Skin of body (tissue), 2 donors: ENCODE data around the gene HMOX1. TPM values are rescaled to one million over a fixed set of nuclear protein-coding genes. Genes with fewer than 3 reads are reported as not detected.
A peak's percentile ranks its signal among the peaks of the same experiment; 100 is the strongest.

Source experiments
- DNase-seq: peaks from one replicate; lab custom pipeline; 2025; lab: John Stamatoyannopoulos, UW
- total RNA-seq: library from RNA; depleted of rRNA; stranded (reverse); fragments of >200 nt; gene quantifications from one replicate; pipeline ENCODE4 v1.2.3, GENCODE V29; 2014

Gene HMOX1
- total RNA-seq, 1 donor from 2014 or later = 11.1 TPM

- DNase-seq = no peak
Measured at GRCh38 chr22:35403356-35403755, 22.5 kb downstream of the HMOX1 start.

- DNase-seq = no peak
Measured at GRCh38 chr22:35404176-35404575, 23.3 kb downstream of the HMOX1 start.

DNA sequence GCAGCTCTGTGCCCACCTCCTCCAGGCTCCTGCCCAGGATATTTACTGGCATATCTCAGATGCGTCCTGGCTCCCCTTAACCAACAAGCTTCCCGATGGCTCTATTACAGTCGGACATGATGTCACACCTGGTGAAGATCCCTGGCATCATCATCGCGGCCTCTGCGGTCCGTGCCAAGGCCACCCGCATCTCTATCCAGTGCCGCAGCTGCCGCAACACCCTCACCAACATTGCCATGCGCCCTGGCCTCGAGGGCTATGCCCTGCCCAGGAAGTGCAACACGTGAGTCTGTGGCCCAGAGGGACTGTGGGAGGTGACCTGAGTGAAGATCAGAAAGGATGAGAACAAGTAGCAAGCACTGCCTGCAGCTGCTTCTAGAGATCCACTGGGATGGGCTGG, 25.5 kb downstream of the HMOX1 start:
- DNase-seq = no peak

GRCh38 chr22:35407362-35407761, 26.5 kb downstream of the HMOX1 start:
- no peak for DNase-seq

GRCh38 chr22:35409783-35410662, 29.1 kb downstream of the HMOX1 start:
- no peak for DNase-seq

- DNase-seq = no peak
Measured at GRCh38 chr22:35410663-35411034, 29.8 kb downstream of the HMOX1 start.

- DNase-seq = no peak
Measured at GRCh38 chr22:35411102-35411501, 30.2 kb downstream of the HMOX1 start.

DNA sequence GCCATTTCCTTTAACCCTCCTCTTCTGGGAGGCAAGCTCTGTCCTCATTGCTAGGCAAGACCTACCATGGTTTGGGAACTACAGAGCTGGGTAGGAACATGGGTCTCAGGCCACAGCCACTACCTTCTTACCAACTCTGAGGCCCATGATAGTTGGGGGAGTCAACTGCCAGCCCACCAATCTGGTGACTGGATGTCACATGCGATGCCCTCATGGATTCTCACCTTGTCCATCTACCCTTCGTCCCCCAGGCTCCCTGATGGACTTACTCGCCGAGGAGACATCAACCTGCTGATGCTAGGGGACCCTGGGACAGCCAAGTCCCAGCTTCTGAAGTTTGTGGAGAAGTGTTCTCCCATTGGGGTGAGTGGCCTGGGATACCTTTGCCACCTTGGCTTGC, 32.7 kb downstream of the HMOX1 start:
- DNase-seq = no peak

- no peak for DNase-seq
Measured at GRCh38 chr22:35417606-35418005, 36.7 kb downstream of the HMOX1 start.

DNA sequence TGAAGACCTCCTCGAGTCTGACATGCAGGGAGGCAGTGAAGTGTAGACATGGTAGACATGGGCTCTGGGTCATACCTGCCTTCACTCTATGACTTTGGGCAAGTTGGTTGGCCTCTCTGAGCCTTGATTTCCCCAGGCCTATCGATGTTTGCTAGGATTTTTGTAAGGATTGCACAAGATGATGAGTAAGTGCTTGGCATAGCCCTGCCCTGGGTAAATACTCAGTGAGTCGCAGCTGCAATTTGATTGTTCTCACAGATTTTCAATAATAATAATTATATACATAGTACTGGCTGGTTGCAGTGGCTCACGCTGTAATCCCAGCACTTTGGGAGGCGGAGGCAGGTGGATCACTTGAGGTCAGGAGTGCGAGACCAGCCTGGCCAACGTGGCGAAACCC, 37.2 kb downstream of the HMOX1 start:
- no peak for DNase-seq

GRCh38 chr22:35418731-35419130, 37.8 kb downstream of the HMOX1 start:
- no peak for DNase-seq

- DNase-seq = no peak
Measured at GRCh38 chr22:35419756-35420155, 38.9 kb downstream of the HMOX1 start.

DNA sequence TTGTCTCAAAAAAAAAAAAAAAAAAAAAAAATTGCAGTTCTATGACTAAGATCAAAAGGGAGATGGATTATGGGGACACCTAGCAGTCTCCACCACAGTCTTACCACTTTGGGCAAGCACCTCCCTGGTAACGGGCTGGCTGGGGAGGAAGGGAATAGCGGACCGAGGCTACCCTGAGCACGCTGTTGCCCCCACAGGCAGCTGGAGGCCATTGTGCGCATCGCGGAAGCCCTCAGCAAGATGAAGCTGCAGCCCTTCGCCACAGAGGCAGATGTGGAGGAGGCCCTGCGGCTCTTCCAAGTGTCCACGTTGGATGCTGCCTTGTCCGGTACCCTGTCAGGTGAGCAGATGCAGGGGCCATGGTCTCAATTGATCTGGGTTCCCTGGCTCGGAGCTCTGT, 40.2 kb downstream of the HMOX1 start:
- no peak for DNase-seq

DNA sequence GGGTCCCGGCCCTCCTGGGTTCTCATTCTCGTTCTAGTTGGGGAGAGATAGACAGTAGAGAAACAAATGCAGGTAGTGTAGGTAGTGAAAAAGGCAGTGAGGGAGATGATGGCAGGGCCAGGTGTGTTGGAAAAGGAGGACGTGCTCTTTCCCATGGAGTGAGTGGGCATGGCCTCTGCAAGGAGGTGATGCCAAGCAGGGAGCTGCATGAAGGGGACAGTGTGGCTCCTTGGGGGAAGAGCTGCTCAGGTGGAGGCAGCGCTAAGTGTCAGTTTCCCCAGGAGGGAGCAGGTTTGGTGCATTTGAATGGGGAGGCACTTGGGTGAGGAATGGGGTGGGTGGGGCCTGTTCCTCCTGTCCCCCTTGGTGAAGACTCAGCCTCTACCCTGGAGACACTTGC, 41.2 kb downstream of the HMOX1 start:
- no peak for DNase-seq

DNA sequence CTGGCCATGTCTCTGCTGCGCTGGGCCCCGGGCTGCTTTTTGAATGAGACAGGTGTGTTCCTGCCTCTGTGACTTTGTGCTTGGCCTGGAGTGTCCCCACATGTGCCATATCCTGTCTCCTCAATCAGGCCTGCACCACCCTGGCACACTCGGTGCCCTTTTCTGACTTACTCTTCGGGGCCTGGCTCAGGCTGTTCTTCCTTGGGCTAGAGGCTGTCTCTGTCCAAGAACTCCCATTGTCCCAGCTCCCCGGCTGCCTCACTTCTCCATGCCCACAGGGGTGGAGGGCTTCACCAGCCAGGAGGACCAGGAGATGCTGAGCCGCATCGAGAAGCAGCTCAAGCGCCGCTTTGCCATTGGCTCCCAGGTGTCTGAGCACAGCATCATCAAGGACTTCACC, 42.0 kb downstream of the HMOX1 start:
- no peak for DNase-seq

- DNase-seq = no peak
Measured at GRCh38 chr22:35424081-35424480, 43.2 kb downstream of the HMOX1 start.

DNA sequence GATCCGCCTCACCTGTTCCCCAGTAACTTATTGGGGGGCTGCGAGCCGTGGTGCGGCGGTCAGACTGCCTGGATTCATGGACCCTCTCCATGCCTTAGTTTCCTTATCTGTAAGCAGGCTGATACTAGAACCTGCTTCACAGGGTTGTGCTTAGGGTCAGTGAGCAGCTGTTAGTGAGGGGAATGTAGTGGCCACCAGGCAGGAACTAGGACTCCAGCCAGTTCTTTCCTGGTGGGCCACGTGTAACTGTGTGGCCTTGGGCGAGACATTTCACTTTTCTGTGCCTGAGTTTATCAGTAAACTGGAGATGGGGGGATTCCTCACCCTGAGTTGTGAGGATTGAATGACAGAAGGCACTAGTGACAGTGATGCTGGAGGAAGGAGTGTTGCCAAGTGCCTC, 43.9 kb downstream of the HMOX1 start:
- DNase-seq = no peak

DNA sequence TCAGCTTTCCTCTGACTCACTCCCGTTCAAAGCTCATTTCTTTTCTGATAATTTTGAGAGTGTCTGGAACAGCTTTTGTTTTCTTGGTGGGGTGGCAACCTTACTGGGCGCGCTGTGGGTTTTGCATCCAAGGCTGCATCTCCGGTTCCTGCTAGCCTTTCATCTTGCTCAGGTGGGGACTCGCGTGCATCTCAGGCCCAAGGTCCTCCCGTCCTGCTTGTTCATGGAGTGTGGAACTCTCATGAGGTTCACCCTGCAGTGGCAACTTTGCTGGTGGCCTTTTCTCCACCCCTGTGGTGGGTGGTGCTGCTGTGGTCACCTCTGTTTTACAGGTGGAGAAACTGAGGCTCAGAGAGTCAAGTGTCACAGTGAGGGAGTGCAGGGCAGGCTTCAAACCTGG, 44.6 kb downstream of the HMOX1 start:
- DNase-seq = no peak

DNA sequence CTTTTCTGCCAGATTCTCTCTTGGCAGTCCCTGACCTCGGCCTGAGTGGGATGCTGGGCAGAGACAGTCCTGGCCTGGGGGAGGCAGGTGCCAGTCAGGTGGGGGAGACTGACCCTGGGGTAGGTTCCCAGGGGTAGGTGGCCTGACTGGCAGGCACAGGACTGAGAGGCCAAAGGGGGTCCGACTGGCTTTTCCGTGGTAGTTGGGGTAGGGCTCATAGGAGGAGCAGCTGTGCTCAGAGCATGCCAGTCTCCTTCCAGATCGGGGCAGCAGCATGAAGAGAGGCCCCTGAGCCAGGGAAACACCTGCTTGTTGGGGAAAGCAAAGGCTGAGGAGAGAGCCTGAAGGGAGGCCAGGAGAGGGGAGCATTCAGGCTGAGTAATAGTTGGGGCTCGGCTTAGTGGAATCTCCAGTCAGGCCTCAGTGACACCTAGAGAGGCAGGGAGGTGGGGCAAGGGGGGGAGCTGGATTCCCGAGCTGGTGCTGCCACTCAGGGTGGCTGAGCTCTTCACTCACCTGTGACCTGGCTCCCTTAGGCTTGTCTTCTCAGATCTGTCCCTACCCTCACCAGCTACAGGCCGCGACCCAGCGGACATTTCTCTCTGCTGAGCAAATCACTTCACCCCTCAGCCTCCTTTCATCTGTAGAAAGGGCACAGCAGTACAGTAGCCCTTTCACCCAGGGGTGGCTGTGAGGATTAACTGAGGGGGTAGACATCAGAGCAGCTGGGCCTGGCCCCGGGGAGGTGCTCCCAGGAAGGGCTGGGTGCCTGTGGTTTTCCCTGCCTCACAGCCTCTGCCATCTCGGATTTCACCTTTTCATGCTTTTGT, 45.3 kb downstream of the HMOX1 start:
- no peak for DNase-seq

GRCh38 chr22:35426801-35427140, 45.9 kb downstream of the HMOX1 start:
- DNase-seq = no peak

GRCh38 chr22:35430897-35431322, 50.0 kb downstream of the HMOX1 start:
- DNase-seq = peak; percentile 64

DNA sequence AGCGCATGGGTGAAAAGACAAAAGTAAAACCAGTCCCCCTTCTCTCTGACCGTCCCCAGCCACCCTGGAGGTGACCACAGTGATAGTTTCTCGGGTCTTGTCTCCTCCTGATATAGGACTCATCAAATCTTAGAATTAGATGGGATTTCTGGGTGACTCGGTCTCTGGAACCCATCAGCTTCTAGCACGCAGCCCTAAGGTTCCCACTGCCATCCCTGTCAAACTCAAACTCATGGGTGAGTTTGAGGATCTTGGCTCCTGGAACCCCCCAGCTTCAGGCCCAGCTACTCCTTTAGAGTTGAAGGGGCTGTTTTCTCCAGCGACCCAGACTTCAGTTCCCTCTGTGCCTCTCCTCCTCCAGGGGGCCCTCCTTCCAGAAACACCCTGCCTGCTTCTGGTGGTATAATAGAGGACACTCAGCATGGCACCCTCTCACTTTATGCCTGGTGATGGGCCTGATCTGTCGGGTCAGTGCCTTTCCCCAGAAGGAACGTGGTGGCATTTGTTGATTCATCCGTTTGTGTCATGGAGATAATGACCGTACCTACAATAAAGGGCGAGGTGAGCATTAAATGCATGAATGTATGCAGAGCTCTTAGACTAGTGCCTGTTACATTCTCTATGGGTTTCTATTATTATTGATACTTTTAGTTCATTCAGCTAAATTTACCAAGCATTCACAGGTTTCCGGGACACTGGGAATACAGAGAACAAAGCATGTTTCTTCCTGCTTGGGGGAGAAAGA, 50.8 kb downstream of the HMOX1 start:
- no peak for DNase-seq
